HepG2 (cell line): ENCODE data around the gene EPB41L2. TPM values are rescaled to one million over a fixed set of nuclear protein-coding genes. Genes with fewer than 3 reads are reported as not detected.

Experiments used
- ATAC-seq: fragments of 200-7000 bp; cut with Tn5 transposase; 3 replicates; pipeline ENCODE4 v1.9.1; 2020; ENCODE audit warnings: mild to moderate bottlenecking, moderate library complexity
- BruUV-seq: library from RNA; stranded (reverse); fragments of 400-500 nt; replicated peaks from 2 replicates; lab custom pipeline; 2021; lab: Mats Ljungman, UMichigan
- CTCF ChIA-PET: fragments of 300-600 bp; formaldehyde crosslinking; extraction: SDS; loops from one replicate; lab custom pipeline; 2021; ENCODE audit warnings: low total read pairs, inconsistent platforms, low intra/inter-chr PET ratio; lab: Yijun Ruan, JAX
- POLR2A ChIA-PET: fragments of 350-600 bp; sonication (Branson Sonifier 250); formaldehyde crosslinking; loops from one replicate; lab custom pipeline; 2020; ENCODE audit warnings: antibody characterized with exemption, inconsistent platforms; lab: Yijun Ruan, JAX
- DNase-seq: peaks from one replicate; pipeline ENCODE4 v3.0.0-alpha.2; 2015; ENCODE audit warnings: low spot score
- FAIRE-seq: peaks from 3 replicates; lab custom pipeline; 2011; peaks lifted over from hg19 to GRCh38; lab: Jason Lieb, UNC
- H2AFZ ChIP-seq: one replicate; pipeline ENCODE4 v1.6.1; 2011; ENCODE audit warnings: low read length, inconsistent platforms
- H3K27ac ChIP-seq: fragments of 300-600 bp; 3 replicates; pipeline ENCODE4 v1.8.0; 2011; ENCODE audit warnings: mixed run types, mild to moderate bottlenecking, mixed read lengths, low read length, inconsistent platforms; ENCODE audit not compliant: insufficient read depth; ENCODE audit errors: extremely low read length
- H3K27me3 ChIP-seq, 2 experiments: fragments of 200-600 bp in 1 of 2; 2 replicates in 1 of 2; 3 replicates in 1 of 2; pipeline versions ENCODE4 v1.6.0 to v1.8.0; 2011; ENCODE audit warnings: low read length in 2 of 2, mild to moderate bottlenecking in 2 of 2, moderate library complexity in 2 of 2, inconsistent platforms in 1 of 2; ENCODE audit not compliant: insufficient read depth in 2 of 2, control insufficient read depth in 1 of 2
- H3K36me3 ChIP-seq, 2 experiments: fragments of 200-600 bp in 1 of 2; replicated peaks in 1 of 2; 2 replicates in 1 of 2; 3 replicates in 1 of 2; pipeline versions ENCODE4 v1.5.1 to v1.8.0; 2011; ENCODE audit warnings: low read length in 2 of 2, inconsistent platforms in 1 of 2; ENCODE audit not compliant: insufficient read depth in 2 of 2, control insufficient read depth in 1 of 2
- H3K4me1 ChIP-seq: 2 replicates; pipeline ENCODE4 v1.5.1; 2012; ENCODE audit warnings: low read length, inconsistent platforms; ENCODE audit not compliant: insufficient read depth
- H3K4me2 ChIP-seq: 2 replicates; pipeline ENCODE4 v1.6.0; 2011; ENCODE audit warnings: low read depth, low read length, inconsistent platforms
- H3K4me3 ChIP-seq, 3 experiments: fragments of 200-600 bp in 1 of 3; sonication (generic), shearing (Covaris generic) in 1 of 3; replicated peaks in 1 of 3; 2 replicates each; pipeline ENCODE4 v1.5.1; 2011 to 2016; ENCODE audit warnings: low read length in 3 of 3, inconsistent platforms in 2 of 3, low read depth in 2 of 3, mild to moderate bottlenecking in 2 of 3, control low read depth in 1 of 3, mixed read lengths in 1 of 3; ENCODE audit not compliant: insufficient read depth in 1 of 3
- H3K79me2 ChIP-seq: one replicate; pipeline ENCODE4 v1.6.1; 2011; ENCODE audit warnings: low read length, inconsistent platforms; ENCODE audit not compliant: insufficient read depth
- H3K9ac ChIP-seq: 2 replicates; pipeline ENCODE4 v1.6.0; 2011; ENCODE audit warnings: mild to moderate bottlenecking, low read depth, low read length, inconsistent platforms; ENCODE audit not compliant: insufficient read depth
- H3K9me3 ChIP-seq: 2 replicates; pipeline ENCODE4 v1.5.1; 2012; ENCODE audit warnings: mild to moderate bottlenecking, low read length
- H4K20me1 ChIP-seq: 2 replicates; pipeline ENCODE4 v1.6.0; 2011; ENCODE audit warnings: inconsistent platforms, mild to moderate bottlenecking, low read length, moderate library complexity; ENCODE audit not compliant: insufficient read depth
- ZBTB1 ChIP-seq: sonication (generic); formaldehyde crosslinking; IDR thresholded peaks from 2 replicates; pipeline ENCODE4 v1.4.0; 2020; ENCODE audit warnings: missing genetic modification reagents, borderline replicate concordance
- ZBTB33 ChIP-seq: sonication (generic); formaldehyde crosslinking; IDR thresholded peaks from 2 replicates; pipeline ENCODE4 v1.4.0; 2020; ENCODE audit warnings: missing genetic modification reagents
- ZBTB38 ChIP-seq: sonication (generic); formaldehyde crosslinking; IDR thresholded peaks from 2 replicates; pipeline ENCODE4 v1.5.1; 2020; ENCODE audit warnings: mild to moderate bottlenecking, missing genetic modification reagents
- whole genome bisulfite sequencing: methylation state at CpG from one replicate; pipeline ENCODE4 v1.1.6; 2017; ENCODE audit warnings: low lambda C conversion rate; 5-methylcytosine and 5-hydroxymethylcytosine counted together
- in situ Hi-C: cut with HindIII; loops from 2 replicates; pipeline ENCODE4 v1.10.0; 2017; ENCODE audit warnings: low pct_unique_long_range_greater_than_20kb; ENCODE audit not compliant: extremely low pct_ligation_motif_present
- intact Hi-C: fragments of 100-400 bp; cut with micrococcal nuclease; formaldehyde crosslinking; loops from one replicate; pipeline ENCODE4 v1.10.0; 2022; ENCODE audit not compliant: unreplicated experiment
- polyA plus RNA-seq, 8 experiments: library from polyadenylated mRNA; depleted of rRNA in 3 of 8; stranded (reverse) in 7 of 8; unstranded in 1 of 8; fragments of >200 nt; fragmentation: Illumina TruSeq in 4 of 8; extraction: Trizol in 4 of 8; gene quantifications; 2 replicates each; pipeline versions ENCODE4 v1.2.1 to v1.2.3, GENCODE V29; 2011 to 2016; ENCODE audit warnings: low read depth in 4 of 8, missing spikeins in 1 of 8, mixed read lengths in 1 of 8; ENCODE audit not compliant: insufficient read depth in 1 of 8
- total RNA-seq, 5 experiments: library from RNA; depleted of rRNA; stranded (reverse); fragments of >200 nt; fragmentation: Illumina TruSeq; extraction: Trizol; gene quantifications; 2 replicates each; pipeline ENCODE4 v1.2.3, GENCODE V29; 2016; ENCODE audit warnings: low read depth in 1 of 5
- TF ChIP-seq, protein P1 (sequence below): IDR thresholded peaks from 2 replicates; pipeline ENCODE4 v1.6.1; 2016; ENCODE audit warnings: low read depth

EPB41L2 gene
- total and polyA plus RNA-seq, 2 of the 13 experiments (the other 11 are each of a cell fraction or from before 2014, with no cell fraction given): 41.7 to 56.4 TPM

GRCh38 chr6:131001945-131002660 is 60.9 kb downstream of the EPB41L2 start:
- BruUV-seq: no TSS peak
- peak; percentile 51; the same call in 2 of the 3 replicates for ATAC-seq
- Histone ChIP-seq H4K20me1 (no peaks in the 10 kb centered on the region; the same call in 1 of the 2 replicates), H3K4me1 (peaks cover 33% of the 10 kb centered on the region), H3K9ac (no peak overlapping the region), H3K27ac (no peak overlapping the region), H3K4me3 (no peak overlapping the region), H2AFZ (no peak overlapping the region), H3K9me3 (peaks cover 5% of the 10 kb centered on the region; the same call in 1 of the 2 replicates), H3K79me2 (peaks cover 88% of the 10 kb centered on the region), H3K4me2 (no peak overlapping the region), H3K27me3 (no peaks in the 10 kb centered on the region), H3K36me3 (no peaks in the 10 kb centered on the region)
- ChIA-PET CTCF (no interaction called here), POLR2A (no interaction called here)
- intact Hi-C loops (no loop called here), in situ Hi-C loops (no loop called here)
- 67% methylated on average over 8 of the region's 8 CpGs for WGBS
- DNase-seq: peak; percentile 29
- no peak for FAIRE-seq
- TF ChIP-seq ZBTB38 (CRISPR knock-in tag) (0 out of 2 replicates have a peak, but pooled peaks have one; percentile 27), ZBTB33 (CRISPR knock-in tag) (peak; percentile 26; the same call in 1 of the 2 replicates), ZBTB1 (no peak)
- TF ChIP-seq, protein P1, sequence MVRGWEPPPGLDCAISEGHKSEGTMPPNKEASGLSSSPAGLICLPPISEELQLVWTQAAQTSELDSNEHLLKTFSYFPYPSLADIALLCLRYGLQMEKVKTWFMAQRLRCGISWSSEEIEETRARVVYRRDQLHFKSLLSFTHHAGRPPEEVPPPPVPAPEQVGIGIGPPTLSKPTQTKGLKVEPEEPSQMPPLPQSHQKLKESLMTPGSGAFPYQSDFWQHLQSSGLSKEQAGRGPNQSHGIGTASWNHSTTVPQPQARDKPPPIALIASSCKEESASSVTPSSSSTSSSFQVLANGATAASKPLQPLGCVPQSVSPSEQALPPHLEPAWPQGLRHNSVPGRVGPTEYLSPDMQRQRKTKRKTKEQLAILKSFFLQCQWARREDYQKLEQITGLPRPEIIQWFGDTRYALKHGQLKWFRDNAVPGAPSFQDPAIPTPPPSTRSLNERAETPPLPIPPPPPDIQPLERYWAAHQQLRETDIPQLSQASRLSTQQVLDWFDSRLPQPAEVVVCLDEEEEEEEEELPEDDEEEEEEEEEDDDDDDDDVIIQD (CRISPR knock-in tag): 0 out of 2 replicates have a peak, but pooled peaks have one; percentile 35
